HG02938 (cell line): ENCODE data around the gene RAPGEF4.
"Not testable (repeated sequence)": the region's sequence is repeated elsewhere in the genome, so short reads cannot be mapped to it uniquely, and the experiment has no call there.

Experiments used
- ATAC-seq: cut with Tn5 transposase; IDR thresholded peaks from one replicate; pipeline ENCODE4 v1.9.1; 2021; ENCODE audit warnings: mild to moderate bottlenecking, moderate library complexity; ENCODE audit not compliant: unreplicated experiment

RAPGEF4 gene

GRCh38 chr2:172725746-172726145 is 9.9 kb upstream of the RAPGEF4 start:
- no peak for ATAC-seq

- ATAC-seq, result no peak
Observed at GRCh38 chr2:172726172-172726735, 9.4 kb upstream of the RAPGEF4 start.

GRCh38 chr2:172730411-172730810 is 5.2 kb upstream of the RAPGEF4 start:
- ATAC-seq, result no peak

- no peak for ATAC-seq
Observed at GRCh38 chr2:172734711-172735581, 699 bp upstream of the RAPGEF4 start.

- no peak for ATAC-seq
Observed at GRCh38 chr2:172736424-172737174, 954 bp downstream of the RAPGEF4 start.

GRCh38 chr2:172739661-172740266 is 4.1 kb downstream of the RAPGEF4 start:
- ATAC-seq, result no peak

- ATAC-seq, result no peak
Observed at GRCh38 chr2:172740856-172741255, 5.2 kb downstream of the RAPGEF4 start.

GRCh38 chr2:172742931-172743540 is 7.4 kb downstream of the RAPGEF4 start:
- no peak for ATAC-seq

GRCh38 chr2:172743898-172744297 is 8.3 kb downstream of the RAPGEF4 start:
- no peak for ATAC-seq

- ATAC-seq, result no peak
Observed at GRCh38 chr2:172745636-172746035, 10.0 kb downstream of the RAPGEF4 start.

- ATAC-seq, result not testable (repeated sequence)
Observed at GRCh38 chr2:172748543-172748942, 12.9 kb downstream of the RAPGEF4 start.

- ATAC-seq, result no peak
Observed at GRCh38 chr2:172749388-172749787, 13.7 kb downstream of the RAPGEF4 start.

GRCh38 chr2:172751564-172751963 is 15.9 kb downstream of the RAPGEF4 start:
- no peak for ATAC-seq

- no peak for ATAC-seq
Observed at GRCh38 chr2:172753610-172754009, 18.0 kb downstream of the RAPGEF4 start.

GRCh38 chr2:172759441-172759840 is 23.8 kb downstream of the RAPGEF4 start:
- no peak for ATAC-seq

GRCh38 chr2:172761306-172761705 is 25.7 kb downstream of the RAPGEF4 start:
- no peak for ATAC-seq

GRCh38 chr2:172762574-172762973 is 26.9 kb downstream of the RAPGEF4 start:
- no peak for ATAC-seq

- ATAC-seq, result no peak
Observed at GRCh38 chr2:172763079-172763478, 27.4 kb downstream of the RAPGEF4 start.

- no peak for ATAC-seq
Observed at GRCh38 chr2:172765662-172766061, 30.0 kb downstream of the RAPGEF4 start.

- no peak for ATAC-seq
Observed at GRCh38 chr2:172768401-172768800, 32.8 kb downstream of the RAPGEF4 start.

GRCh38 chr2:172769879-172770278 is 34.2 kb downstream of the RAPGEF4 start:
- ATAC-seq, result no peak
